Peyer's patch (tissue), 4 donors: ENCODE results near the gene CARD14.

ENCODE experiments used
- CTCF ChIP-seq, 6 experiments: fragments of 450-650 bp in 4 of 6; fragments of 200-600 bp in 2 of 6; sonication (generic) in 1 of 6; IDR thresholded peaks; one replicate each; pipeline ENCODE4 v1.5.1; 2017 to 2019; ENCODE audit warnings: antibody characterized with exemption in 6 of 6, mild to moderate bottlenecking in 3 of 6, moderate library complexity in 1 of 6
- POLR2A ChIP-seq, 2 donors: fragments of 450-650 bp; IDR thresholded peaks; one replicate each; pipeline ENCODE4 v1.5.1; 2017; ENCODE audit warnings: antibody characterized with exemption in 2 of 2, mild to moderate bottlenecking in 2 of 2, moderate library complexity in 2 of 2

- TF ChIP-seq CTCF (IDR thresholded peaks at IDR 0.05): no peak
- TF ChIP-seq POLR2A (IDR thresholded peaks at IDR 0.05): no peak
Measured at GRCh38 chr17:80195141-80195540, 25.3 kb downstream of the CARD14 start.
